ENCODE data around the gene NARS2.
"Not testable (repeated sequence)": the region's sequence is repeated elsewhere in the genome, so short reads cannot be mapped to it uniquely, and the experiment has no call there.

Gene NARS2

GRCh38 chr11:78574386-78575381, at the start of gene NARS2:
Gene NARS2, minus strand, starts transcription at chr11:78574864. Its CDS starts 376 bp downstream, at chr11:78574488.
- Histone ChIP-seq H3K9ac (ENCODE audit: insufficient read length) (peak within 1 kb of the TSS; percentile 91), H3K27ac (peak within 1 kb of the TSS; percentile 46; the same call in 1 of the 2 replicates), H3K36me3 (ENCODE audit: insufficient read depth, low read length) (peaks cover 31% of the 10 kb centered on the region), H3K4me3 (peak within 1 kb of the TSS; percentile 95), H3K9me3 (ENCODE audit: low read depth, low read length) (no peaks in the 10 kb centered on the region)
- peak; percentile 93 for DNase-seq (ENCODE audit: low read depth, low spot score)
- TF ChIP-seq POLR2AphosphoS5 (IDR thresholded peaks at IDR 0.05; ENCODE audit: borderline replicate concordance, low read depth, low read length) (peak; percentile 99), FOXP2 (optimal IDR thresholded peaks at IDR 0.05; ENCODE audit: control extremely low read depth, extremely low read length, insufficient read depth) (no peak)

DNA sequence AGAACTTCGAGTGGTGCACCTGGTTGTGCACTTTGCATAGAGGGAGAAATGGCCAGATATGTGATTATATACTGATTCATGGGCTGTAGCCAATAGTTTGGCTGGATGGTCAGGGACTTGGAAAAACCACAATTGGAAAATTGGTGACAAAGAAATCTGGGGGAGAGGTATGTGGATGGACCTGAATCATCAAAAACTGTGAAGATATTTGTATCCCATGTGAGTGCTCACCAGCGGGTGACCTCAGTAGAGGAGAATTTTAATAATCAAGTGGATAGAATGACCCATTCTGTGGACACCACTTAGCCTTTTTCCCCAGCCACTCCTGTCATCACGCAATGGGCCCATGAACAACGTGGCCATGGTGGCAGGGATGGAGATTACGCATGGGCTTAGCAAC, 48.0 kb upstream of the NARS2 start:
- no peak overlapping the region for H3K9ac ChIP-seq (ENCODE audit: insufficient read length)
- H3K27ac ChIP-seq, result no peak overlapping the region
- no peak overlapping the region for H3K4me3 ChIP-seq
- H3K9me3 ChIP-seq (ENCODE audit: low read depth, low read length), result no peaks in the 10 kb centered on the region; the same call in 1 of the 2 replicates
- TF ChIP-seq POLR2AphosphoS5 (IDR thresholded peaks at IDR 0.05; ENCODE audit: borderline replicate concordance, low read depth, low read length) (no peak), FOXP2 (optimal IDR thresholded peaks at IDR 0.05; ENCODE audit: control extremely low read depth, extremely low read length, insufficient read depth) (no peak), EZH2 (IDR thresholded peaks at IDR 0.05) (no peak)
- DNase-seq (ENCODE audit: low read depth, low spot score), result no peak
- no peaks in the 10 kb centered on the region for H3K36me3 ChIP-seq (ENCODE audit: insufficient read depth, low read length)

DNA sequence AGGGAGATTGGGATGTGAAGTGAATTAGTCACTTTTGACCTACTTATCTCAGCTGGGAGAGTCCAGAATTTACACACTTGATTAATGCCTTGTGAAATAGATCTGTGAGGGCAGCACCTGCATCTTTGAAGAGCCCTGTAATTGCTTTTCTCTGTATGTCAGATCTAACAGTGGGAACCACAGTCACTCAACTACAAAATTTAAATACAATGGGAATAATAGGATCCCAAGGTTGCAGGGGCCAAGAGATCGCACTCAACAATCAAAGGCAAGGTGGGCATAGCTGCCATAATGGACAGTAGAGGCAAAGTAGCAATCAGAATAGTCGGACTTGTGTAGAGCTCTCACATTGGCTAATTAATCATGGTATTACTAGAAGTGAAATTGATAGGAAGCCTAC, 45.5 kb upstream of the NARS2 start:
- H3K27ac ChIP-seq, result no peak overlapping the region
- H3K4me3 ChIP-seq, result no peak overlapping the region
- no peaks in the 10 kb centered on the region for H3K36me3 ChIP-seq (ENCODE audit: insufficient read depth, low read length)
- no peak for TF ChIP-seq POLR2AphosphoS5 (IDR thresholded peaks at IDR 0.05; ENCODE audit: borderline replicate concordance, low read depth, low read length)
- TF ChIP-seq FOXP2 (optimal IDR thresholded peaks at IDR 0.05; ENCODE audit: control extremely low read depth, extremely low read length, insufficient read depth), result no peak
- no peak for TF ChIP-seq EZH2 (IDR thresholded peaks at IDR 0.05)
- H3K9me3 ChIP-seq (ENCODE audit: low read depth, low read length), result no peaks in the 10 kb centered on the region
- H3K9ac ChIP-seq (ENCODE audit: insufficient read length), result no peak overlapping the region
- no peak for DNase-seq (ENCODE audit: low read depth, low spot score)

- H3K9me3 ChIP-seq (ENCODE audit: low read depth, low read length), result no peaks in the 10 kb centered on the region
- H3K4me3 ChIP-seq, result no peak overlapping the region
- no peak overlapping the region for H3K9ac ChIP-seq (ENCODE audit: insufficient read length)
- TF ChIP-seq EZH2 (IDR thresholded peaks at IDR 0.05), result no peak
- no peak for TF ChIP-seq POLR2AphosphoS5 (IDR thresholded peaks at IDR 0.05; ENCODE audit: borderline replicate concordance, low read depth, low read length)
- no peak for TF ChIP-seq FOXP2 (optimal IDR thresholded peaks at IDR 0.05; ENCODE audit: control extremely low read depth, extremely low read length, insufficient read depth)
- DNase-seq (ENCODE audit: low read depth, low spot score), result no peak
- no peaks in the 10 kb centered on the region for H3K36me3 ChIP-seq (ENCODE audit: insufficient read depth, low read length)
- H3K27ac ChIP-seq, result no peak overlapping the region
These were observed 41.1 kb upstream of the NARS2 start for GRCh38 chr11:78615724-78616123.

- Histone ChIP-seq H3K27ac (no peak overlapping the region), H3K4me3 (no peak overlapping the region), H3K9me3 (ENCODE audit: low read depth, low read length) (no peaks in the 10 kb centered on the region), H3K9ac (ENCODE audit: insufficient read length) (no peak overlapping the region), H3K36me3 (ENCODE audit: insufficient read depth, low read length) (no peaks in the 10 kb centered on the region)
- TF ChIP-seq EZH2 (IDR thresholded peaks at IDR 0.05) (no peak), FOXP2 (optimal IDR thresholded peaks at IDR 0.05; ENCODE audit: control extremely low read depth, extremely low read length, insufficient read depth) (no peak), POLR2AphosphoS5 (IDR thresholded peaks at IDR 0.05; ENCODE audit: borderline replicate concordance, low read depth, low read length) (no peak)
- DNase-seq (ENCODE audit: low read depth, low spot score), result no peak
These were observed 38.7 kb upstream of the NARS2 start for GRCh38 chr11:78613378-78613813.

GRCh38 chr11:78612721-78613377, 38.2 kb upstream of the NARS2 start:
- no peak overlapping the region for H3K4me3 ChIP-seq
- H3K36me3 ChIP-seq (ENCODE audit: insufficient read depth, low read length), result no peaks in the 10 kb centered on the region
- H3K9ac ChIP-seq (ENCODE audit: insufficient read length), result no peak overlapping the region
- H3K27ac ChIP-seq, result no peak overlapping the region
- DNase-seq (ENCODE audit: low read depth, low spot score), result no peak
- no peak for TF ChIP-seq POLR2AphosphoS5 (IDR thresholded peaks at IDR 0.05; ENCODE audit: borderline replicate concordance, low read depth, low read length)
- no peak for TF ChIP-seq EZH2 (IDR thresholded peaks at IDR 0.05)
- TF ChIP-seq FOXP2 (optimal IDR thresholded peaks at IDR 0.05; ENCODE audit: control extremely low read depth, extremely low read length, insufficient read depth), result no peak
- no peaks in the 10 kb centered on the region for H3K9me3 ChIP-seq (ENCODE audit: low read depth, low read length)

DNA sequence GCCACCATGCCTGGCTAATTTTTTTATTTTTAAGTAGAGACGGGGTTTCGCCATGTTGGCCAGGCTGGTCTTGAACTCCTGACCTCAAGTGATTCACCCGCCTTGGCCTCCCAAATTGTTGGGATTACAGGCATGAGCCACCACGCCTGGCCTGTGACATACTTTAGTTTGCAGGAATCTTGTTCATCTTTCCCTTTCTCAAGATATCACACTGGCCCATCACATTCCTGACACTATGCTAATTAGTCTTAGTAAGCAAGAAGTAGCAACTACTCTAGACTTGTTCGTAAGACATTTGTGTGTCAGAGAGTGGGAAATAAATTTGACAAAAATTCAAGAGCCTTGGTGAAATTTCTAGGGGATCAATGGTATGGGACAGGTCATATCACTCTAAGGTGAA, 34.7 kb upstream of the NARS2 start:
- H3K36me3 ChIP-seq (ENCODE audit: insufficient read depth, low read length); DNase-seq (ENCODE audit: low read depth, low spot score); H3K9ac ChIP-seq (ENCODE audit: insufficient read length); H3K4me3 ChIP-seq; H3K9me3 ChIP-seq (ENCODE audit: low read depth, low read length); H3K27ac ChIP-seq: not testable (repeated sequence)

- H3K9ac ChIP-seq (ENCODE audit: insufficient read length), result no peak overlapping the region
- no peaks in the 10 kb centered on the region for H3K36me3 ChIP-seq (ENCODE audit: insufficient read depth, low read length)
- H3K27ac ChIP-seq, result no peak overlapping the region
- DNase-seq (ENCODE audit: low read depth, low spot score), result no peak
- H3K4me3 ChIP-seq, result no peak overlapping the region
- TF ChIP-seq POLR2AphosphoS5 (IDR thresholded peaks at IDR 0.05; ENCODE audit: borderline replicate concordance, low read depth, low read length) (no peak), FOXP2 (optimal IDR thresholded peaks at IDR 0.05; ENCODE audit: control extremely low read depth, extremely low read length, insufficient read depth) (no peak), EZH2 (IDR thresholded peaks at IDR 0.05) (no peak)
- H3K9me3 ChIP-seq (ENCODE audit: low read depth, low read length), result no peaks in the 10 kb centered on the region
These were observed 33.0 kb upstream of the NARS2 start for GRCh38 chr11:78607696-78608095.
